HCT116 (cell line): ENCODE measurements around the gene CDK11A.

ENCODE experiments used
- ELF1 ChIP-seq: IDR thresholded peaks from 2 replicates; pipeline ENCODE4 v1.6.1; 2012; ENCODE audit warnings: low read depth, borderline replicate concordance
- EZH2 ChIP-seq: fragments of 200-600 bp; sonication (generic); IDR thresholded peaks from 2 replicates; pipeline ENCODE4 v1.6.1; 2017; ENCODE audit warnings: antibody characterized with exemption, mixed run types
- POLR2A ChIP-seq: IDR thresholded peaks from 2 replicates; pipeline ENCODE4 v1.7.0; 2011; ENCODE audit warnings: borderline replicate concordance; ENCODE audit not compliant: insufficient read depth, insufficient read length; ENCODE audit errors: extremely low read depth
- SP1 ChIP-seq: IDR thresholded peaks from 2 replicates; pipeline ENCODE4 v1.6.1; 2012; ENCODE audit warnings: low read depth
- SRF ChIP-seq: IDR thresholded peaks from 2 replicates; pipeline ENCODE4 v1.6.1; 2012; ENCODE audit warnings: low read depth
- ZNF274 ChIP-seq: fragments of 200-500 bp; sonication (Bioruptor generic); IDR thresholded peaks from 2 replicates; pipeline ENCODE4 v1.6.1; 2014; ENCODE audit warnings: mild to moderate bottlenecking, low read depth, low read length, inconsistent platforms
- TF ChIP-seq, protein P1 (sequence below), 3 experiments: fragments of 200-600 bp in 1 of 3; sonication (generic) in 1 of 3; IDR thresholded peaks in 2 of 3; conservative IDR thresholded peaks in 1 of 3; 2 replicates each; pipeline ENCODE4 v1.5.1; 2012 to 2017; ENCODE audit warnings: low read depth in 2 of 3, low read length in 2 of 3, antibody characterized with exemption in 1 of 3, borderline replicate concordance in 1 of 3, control low read depth in 1 of 3, mild to moderate bottlenecking in 1 of 3, mixed read lengths in 1 of 3, mixed run types in 1 of 3, moderate library complexity in 1 of 3; ENCODE audit not compliant: insufficient read depth in 1 of 3
- TF ChIP-seq, protein P2 (sequence below): IDR thresholded peaks from 2 replicates; pipeline ENCODE4 v1.6.1; 2012; ENCODE audit warnings: low read depth
- TF ChIP-seq, protein P3 (sequence below): IDR thresholded peaks from 2 replicates; pipeline ENCODE4 v1.6.1; 2012

DNA sequence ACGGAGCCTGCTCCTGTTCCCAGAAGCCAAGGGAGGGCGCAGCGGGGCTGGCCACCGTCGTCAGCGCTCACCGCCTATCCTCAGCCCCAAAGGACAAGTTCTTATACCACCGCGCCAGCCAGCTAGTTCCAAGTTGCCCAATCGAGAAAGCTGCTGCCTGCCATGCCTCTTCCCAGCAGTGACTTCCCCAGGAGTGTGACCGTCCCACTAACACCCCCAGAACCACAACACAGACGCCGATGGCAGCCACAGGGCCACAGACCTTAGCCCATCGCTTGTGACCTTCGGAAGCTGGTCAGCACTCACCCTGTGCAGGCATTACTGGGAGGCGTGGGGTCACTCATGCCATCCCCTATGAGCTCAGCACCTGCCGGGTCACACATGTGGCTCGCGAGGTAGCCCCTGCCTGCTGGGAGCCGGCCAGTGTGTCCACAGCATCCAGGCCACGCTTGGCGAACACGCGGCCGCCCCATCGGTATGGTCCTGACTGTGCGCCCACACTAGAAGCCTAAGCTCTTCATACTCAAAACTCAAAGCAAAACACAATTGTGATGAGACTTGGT, 34.0 kb upstream of the CDK11A start:
- TF ChIP-seq SRF (no peak), SP1 (no peak), ELF1 (no peak), POLR2A (no peak), ZNF274 (no peak), EZH2 (no peak)
- TF ChIP-seq, protein P1, sequence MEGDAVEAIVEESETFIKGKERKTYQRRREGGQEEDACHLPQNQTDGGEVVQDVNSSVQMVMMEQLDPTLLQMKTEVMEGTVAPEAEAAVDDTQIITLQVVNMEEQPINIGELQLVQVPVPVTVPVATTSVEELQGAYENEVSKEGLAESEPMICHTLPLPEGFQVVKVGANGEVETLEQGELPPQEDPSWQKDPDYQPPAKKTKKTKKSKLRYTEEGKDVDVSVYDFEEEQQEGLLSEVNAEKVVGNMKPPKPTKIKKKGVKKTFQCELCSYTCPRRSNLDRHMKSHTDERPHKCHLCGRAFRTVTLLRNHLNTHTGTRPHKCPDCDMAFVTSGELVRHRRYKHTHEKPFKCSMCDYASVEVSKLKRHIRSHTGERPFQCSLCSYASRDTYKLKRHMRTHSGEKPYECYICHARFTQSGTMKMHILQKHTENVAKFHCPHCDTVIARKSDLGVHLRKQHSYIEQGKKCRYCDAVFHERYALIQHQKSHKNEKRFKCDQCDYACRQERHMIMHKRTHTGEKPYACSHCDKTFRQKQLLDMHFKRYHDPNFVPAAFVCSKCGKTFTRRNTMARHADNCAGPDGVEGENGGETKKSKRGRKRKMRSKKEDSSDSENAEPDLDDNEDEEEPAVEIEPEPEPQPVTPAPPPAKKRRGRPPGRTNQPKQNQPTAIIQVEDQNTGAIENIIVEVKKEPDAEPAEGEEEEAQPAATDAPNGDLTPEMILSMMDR (IDR thresholded peaks at IDR 0.05 in 2 of 3, conservative IDR thresholded peaks at IDR 0.05 in 1 of 3; ENCODE audit: borderline replicate concordance in 1 of 3, insufficient read depth in 1 of 3, low read depth in 2 of 3, low read length in 2 of 3), result no peak
- TF ChIP-seq, protein P2, sequence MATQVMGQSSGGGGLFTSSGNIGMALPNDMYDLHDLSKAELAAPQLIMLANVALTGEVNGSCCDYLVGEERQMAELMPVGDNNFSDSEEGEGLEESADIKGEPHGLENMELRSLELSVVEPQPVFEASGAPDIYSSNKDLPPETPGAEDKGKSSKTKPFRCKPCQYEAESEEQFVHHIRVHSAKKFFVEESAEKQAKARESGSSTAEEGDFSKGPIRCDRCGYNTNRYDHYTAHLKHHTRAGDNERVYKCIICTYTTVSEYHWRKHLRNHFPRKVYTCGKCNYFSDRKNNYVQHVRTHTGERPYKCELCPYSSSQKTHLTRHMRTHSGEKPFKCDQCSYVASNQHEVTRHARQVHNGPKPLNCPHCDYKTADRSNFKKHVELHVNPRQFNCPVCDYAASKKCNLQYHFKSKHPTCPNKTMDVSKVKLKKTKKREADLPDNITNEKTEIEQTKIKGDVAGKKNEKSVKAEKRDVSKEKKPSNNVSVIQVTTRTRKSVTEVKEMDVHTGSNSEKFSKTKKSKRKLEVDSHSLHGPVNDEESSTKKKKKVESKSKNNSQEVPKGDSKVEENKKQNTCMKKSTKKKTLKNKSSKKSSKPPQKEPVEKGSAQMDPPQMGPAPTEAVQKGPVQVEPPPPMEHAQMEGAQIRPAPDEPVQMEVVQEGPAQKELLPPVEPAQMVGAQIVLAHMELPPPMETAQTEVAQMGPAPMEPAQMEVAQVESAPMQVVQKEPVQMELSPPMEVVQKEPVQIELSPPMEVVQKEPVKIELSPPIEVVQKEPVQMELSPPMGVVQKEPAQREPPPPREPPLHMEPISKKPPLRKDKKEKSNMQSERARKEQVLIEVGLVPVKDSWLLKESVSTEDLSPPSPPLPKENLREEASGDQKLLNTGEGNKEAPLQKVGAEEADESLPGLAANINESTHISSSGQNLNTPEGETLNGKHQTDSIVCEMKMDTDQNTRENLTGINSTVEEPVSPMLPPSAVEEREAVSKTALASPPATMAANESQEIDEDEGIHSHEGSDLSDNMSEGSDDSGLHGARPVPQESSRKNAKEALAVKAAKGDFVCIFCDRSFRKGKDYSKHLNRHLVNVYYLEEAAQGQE, result no peak
- TF ChIP-seq, protein P3, sequence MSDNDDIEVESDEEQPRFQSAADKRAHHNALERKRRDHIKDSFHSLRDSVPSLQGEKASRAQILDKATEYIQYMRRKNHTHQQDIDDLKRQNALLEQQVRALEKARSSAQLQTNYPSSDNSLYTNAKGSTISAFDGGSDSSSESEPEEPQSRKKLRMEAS, result no peak
